Panc1 (cell line): Measurements from ENCODE around the gene SPART. TPM values are rescaled to one million over a fixed set of nuclear protein-coding genes. Genes with fewer than 3 reads are reported as not detected.

ENCODE experiments used
- ATAC-seq: fragments of 200-7000 bp; cut with Tn5 transposase; 2 replicates; pipeline ENCODE4 v1.9.1; 2020; ENCODE audit warnings: mild to moderate bottlenecking, moderate library complexity
- BruUV-seq: library from RNA; stranded (reverse); fragments of 400-500 nt; replicated peaks from 2 replicates; lab custom pipeline; 2021; lab: Mats Ljungman, UMichigan
- CTCF ChIA-PET: fragments of 300-600 bp; sonication (Branson Sonifier 250); formaldehyde crosslinking; loops from one replicate; lab custom pipeline; 2022; ENCODE audit warnings: antibody characterized with exemption; lab: Charles Lee
- POLR2A ChIA-PET: fragments of 300-600 bp; sonication (Branson Sonifier 250); formaldehyde crosslinking; loops from one replicate; lab custom pipeline; 2022; ENCODE audit warnings: antibody characterized with exemption; lab: Charles Lee
- DNase-seq: peaks from one replicate; pipeline ENCODE4 v3.0.0-alpha.2; 2010; ENCODE audit warnings: low read depth, low spot score
- H3K27ac ChIP-seq: 2 replicates; pipeline ENCODE4 v1.5.1; 2011; ENCODE audit warnings: mild to moderate bottlenecking, low read length, inconsistent platforms
- H3K27me3 ChIP-seq: fragments of 200-500 bp; sonication (Bioruptor generic); 2 replicates; pipeline ENCODE4 v1.6.0; 2014; ENCODE audit warnings: low read length, inconsistent platforms; ENCODE audit not compliant: control insufficient read depth, insufficient read depth
- H3K36me3 ChIP-seq: fragments of 200-500 bp; sonication (Bioruptor generic); 2 replicates; pipeline ENCODE4 v1.5.1; 2014; ENCODE audit warnings: inconsistent platforms, mild to moderate bottlenecking, low read length, moderate library complexity; ENCODE audit not compliant: control insufficient read depth, insufficient read depth
- H3K4me1 ChIP-seq: 2 replicates; pipeline ENCODE4 v1.5.1; 2011; ENCODE audit warnings: inconsistent platforms, mild to moderate bottlenecking, low read length, moderate library complexity; ENCODE audit not compliant: control insufficient read depth, insufficient read depth
- H3K4me3 ChIP-seq, 2 experiments: 2 replicates each; pipeline ENCODE4 v1.5.1; 2011 to 2012; ENCODE audit warnings: low read depth in 2 of 2, low read length in 2 of 2, mild to moderate bottlenecking in 2 of 2, inconsistent platforms in 1 of 2, moderate library complexity in 1 of 2
- H3K9me3 ChIP-seq: fragments of 200-500 bp; sonication (Bioruptor generic); 2 replicates; pipeline ENCODE4 v1.5.1; 2014; ENCODE audit warnings: low read depth, mild to moderate bottlenecking, inconsistent platforms, low read length, moderate library complexity; ENCODE audit not compliant: control insufficient read depth, insufficient read depth
- CTCF ChIP-seq: fragments of 450-650 bp; IDR thresholded peaks from 2 replicates; pipeline ENCODE4 v1.5.1; 2017; ENCODE audit warnings: mild to moderate bottlenecking
- SIN3A ChIP-seq: IDR thresholded peaks from 2 replicates; pipeline ENCODE4 v1.6.1; 2012; ENCODE audit warnings: low read depth, mild to moderate bottlenecking, low read length, moderate library complexity, borderline replicate concordance; ENCODE audit not compliant: insufficient read depth
- TCF7L2 ChIP-seq: IDR thresholded peaks from 2 replicates; pipeline ENCODE4 v1.6.1; 2011; ENCODE audit warnings: mild to moderate bottlenecking, low read depth, low read length, inconsistent platforms
- in situ Hi-C: cut with HindIII; loops from 2 replicates; pipeline ENCODE4 v1.10.0; 2016; ENCODE audit warnings: low sequenced_read_pairs, low pct_unique_long_range_greater_than_20kb
- intact Hi-C: fragments of 100-400 bp; cut with micrococcal nuclease; formaldehyde crosslinking; loops from one replicate; pipeline ENCODE4 v1.10.0; 2022; ENCODE audit not compliant: unreplicated experiment
- total RNA-seq: library from RNA; stranded (reverse); gene quantifications from one replicate; pipeline ENCODE4 v1.2.1, GENCODE V29; 2021; ENCODE audit not compliant: unreplicated experiment
- TF ChIP-seq, protein P1 (sequence below), 2 experiments: IDR thresholded peaks; 2 replicates each; pipeline ENCODE4 v1.6.1; 2011 to 2012; ENCODE audit warnings: low read depth in 2 of 2, control low read depth in 1 of 2, low read length in 1 of 2, mild to moderate bottlenecking in 1 of 2, moderate library complexity in 1 of 2; ENCODE audit not compliant: insufficient read depth in 1 of 2

Gene SPART
- total RNA-seq, 1 experiment from 2014 or later = 38.9 TPM

DNA sequence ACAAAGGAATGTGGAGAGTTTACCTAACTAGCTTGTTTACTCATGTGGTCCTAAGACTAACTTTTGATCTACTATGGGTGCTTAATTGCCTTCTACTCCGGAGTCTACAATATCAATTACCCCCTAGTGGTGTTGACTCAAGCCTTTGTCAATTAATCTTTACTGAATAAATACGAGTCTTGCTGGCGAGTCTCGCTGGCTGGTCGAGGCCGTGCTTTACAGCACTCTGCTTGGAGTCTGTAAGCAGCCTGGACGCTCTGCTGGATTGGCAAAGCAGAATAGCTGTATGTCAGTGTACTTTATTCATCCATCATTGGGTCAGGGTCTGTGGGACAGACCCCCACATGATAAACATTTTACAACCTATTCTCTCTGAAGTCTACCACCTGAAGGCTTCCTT is 9.9 kb upstream of the SPART start:
- TF ChIP-seq CTCF (no peak), TCF7L2 (no peak)
- no peak for DNase-seq
- Histone ChIP-seq H3K4me1 (no peaks in the 10 kb centered on the region), H3K27me3 (no peaks in the 10 kb centered on the region), H3K4me3 (no peak overlapping the region), H3K36me3 (no peaks in the 10 kb centered on the region; the same call in 1 of the 2 replicates), H3K9me3 (no peaks in the 10 kb centered on the region), H3K27ac (no peak overlapping the region)
- ChIA-PET POLR2A (no interaction called here), CTCF (no interaction called here)
- no peak for ATAC-seq
- no TSS peak for BruUV-seq
- in situ Hi-C loops = no loop called here
- intact Hi-C loops = no loop called here

GRCh38 chr13:36355632-36356031 is 9.4 kb upstream of the SPART start:
- no peaks in the 10 kb centered on the region; the same call in 1 of the 2 replicates for H3K36me3 ChIP-seq
- no peaks in the 10 kb centered on the region for H3K4me1 ChIP-seq
- in situ Hi-C loops (no loop called here), intact Hi-C loops (no loop called here)
- ATAC-seq = no peak
- no TSS peak for BruUV-seq
- no peak overlapping the region for H3K4me3 ChIP-seq
- TF ChIP-seq, protein P1, sequence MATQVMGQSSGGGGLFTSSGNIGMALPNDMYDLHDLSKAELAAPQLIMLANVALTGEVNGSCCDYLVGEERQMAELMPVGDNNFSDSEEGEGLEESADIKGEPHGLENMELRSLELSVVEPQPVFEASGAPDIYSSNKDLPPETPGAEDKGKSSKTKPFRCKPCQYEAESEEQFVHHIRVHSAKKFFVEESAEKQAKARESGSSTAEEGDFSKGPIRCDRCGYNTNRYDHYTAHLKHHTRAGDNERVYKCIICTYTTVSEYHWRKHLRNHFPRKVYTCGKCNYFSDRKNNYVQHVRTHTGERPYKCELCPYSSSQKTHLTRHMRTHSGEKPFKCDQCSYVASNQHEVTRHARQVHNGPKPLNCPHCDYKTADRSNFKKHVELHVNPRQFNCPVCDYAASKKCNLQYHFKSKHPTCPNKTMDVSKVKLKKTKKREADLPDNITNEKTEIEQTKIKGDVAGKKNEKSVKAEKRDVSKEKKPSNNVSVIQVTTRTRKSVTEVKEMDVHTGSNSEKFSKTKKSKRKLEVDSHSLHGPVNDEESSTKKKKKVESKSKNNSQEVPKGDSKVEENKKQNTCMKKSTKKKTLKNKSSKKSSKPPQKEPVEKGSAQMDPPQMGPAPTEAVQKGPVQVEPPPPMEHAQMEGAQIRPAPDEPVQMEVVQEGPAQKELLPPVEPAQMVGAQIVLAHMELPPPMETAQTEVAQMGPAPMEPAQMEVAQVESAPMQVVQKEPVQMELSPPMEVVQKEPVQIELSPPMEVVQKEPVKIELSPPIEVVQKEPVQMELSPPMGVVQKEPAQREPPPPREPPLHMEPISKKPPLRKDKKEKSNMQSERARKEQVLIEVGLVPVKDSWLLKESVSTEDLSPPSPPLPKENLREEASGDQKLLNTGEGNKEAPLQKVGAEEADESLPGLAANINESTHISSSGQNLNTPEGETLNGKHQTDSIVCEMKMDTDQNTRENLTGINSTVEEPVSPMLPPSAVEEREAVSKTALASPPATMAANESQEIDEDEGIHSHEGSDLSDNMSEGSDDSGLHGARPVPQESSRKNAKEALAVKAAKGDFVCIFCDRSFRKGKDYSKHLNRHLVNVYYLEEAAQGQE (IDR thresholded peaks at IDR 0.05; ENCODE audit: insufficient read depth in 1 of 2, low read depth in 2 of 2, low read length in 1 of 2) = no peak
- no peak for TF ChIP-seq SIN3A
- TF ChIP-seq CTCF = no peak
- no peak for TF ChIP-seq TCF7L2
- H3K9me3 ChIP-seq = no peaks in the 10 kb centered on the region
- POLR2A ChIA-PET = no interaction called here
- H3K27ac ChIP-seq = no peak overlapping the region
- CTCF ChIA-PET = no interaction called here
- no peaks in the 10 kb centered on the region for H3K27me3 ChIP-seq
- DNase-seq = no peak
